K562 (cell line): ENCODE measurements around the gene PRSS27. TPM values are rescaled to one million over a fixed set of nuclear protein-coding genes. Genes with fewer than 3 reads are reported as not detected.
A peak's percentile ranks its signal among the peaks of the same experiment; 100 is the strongest.

Source experiments
- CBFA2T2 ChIP-seq: fragments of 450-650 bp; conservative IDR thresholded peaks from 2 replicates; pipeline ENCODE4 v1.6.1; 2017; ENCODE audit warnings: mild to moderate bottlenecking
- CREB5 ChIP-seq: fragments of 250-450 bp; sonication (Bioruptor Pico); IDR thresholded peaks from 2 replicates; pipeline ENCODE4 v1.5.0; 2020; ENCODE audit warnings: mild to moderate bottlenecking
- CSDE1 ChIP-seq, 2 experiments: fragments of 450-650 bp; IDR thresholded peaks; 2 replicates each; pipeline ENCODE4 v1.6.1; 2016; ENCODE audit warnings: mild to moderate bottlenecking in 1 of 2
- ESRRA ChIP-seq: fragments of 450-650 bp; IDR thresholded peaks from 2 replicates; pipeline ENCODE4 v1.6.1; 2014; ENCODE audit warnings: low read depth, mild to moderate bottlenecking, moderate library complexity, borderline replicate concordance
- FOXA3 ChIP-seq, 2 experiments: fragments of 450-650 bp in 1 of 2; sonication (generic) in 1 of 2; formaldehyde crosslinking; IDR thresholded peaks in 1 of 2; conservative IDR thresholded peaks in 1 of 2; 2 replicates each; pipeline versions ENCODE4 v1.4.0 to v1.8.0; 2020 to 2022; ENCODE audit warnings: mild to moderate bottlenecking in 2 of 2, missing genetic modification reagents in 1 of 2
- HCFC1 ChIP-seq: IDR thresholded peaks from 2 replicates; pipeline ENCODE4 v1.6.1; 2012; ENCODE audit warnings: low read depth, low read length, improper control_type of control experiment
- MXI1 ChIP-seq: IDR thresholded peaks from 2 replicates; pipeline ENCODE4 v1.6.1; 2011; ENCODE audit warnings: low read depth, mild to moderate bottlenecking, improper control_type of control experiment, low read length
- OTX1 ChIP-seq: fragments of 450-650 bp; formaldehyde crosslinking; IDR thresholded peaks from 2 replicates; pipeline ENCODE4 v1.4.0; 2022; ENCODE audit warnings: mild to moderate bottlenecking
- SNRNP70 ChIP-seq: fragments of 200-400 bp; formaldehyde crosslinking; optimal IDR thresholded peaks from 2 replicates; pipeline ENCODE3; 2017; ENCODE audit warnings: low read depth, low read length
- SREBF2 ChIP-seq: sonication (generic); formaldehyde crosslinking; IDR thresholded peaks from 2 replicates; pipeline ENCODE4 v1.4.0; 2020; ENCODE audit warnings: mild to moderate bottlenecking, missing genetic modification reagents
- STAT6 ChIP-seq: sonication (generic); formaldehyde crosslinking; IDR thresholded peaks from 2 replicates; pipeline ENCODE4 v1.8.1; 2023; ENCODE audit warnings: mild to moderate bottlenecking, missing genetic modification reagents
- TOE1 ChIP-seq, 2 experiments: fragments of 450-650 bp in 1 of 2; sonication (generic) in 1 of 2; formaldehyde crosslinking in 1 of 2; IDR thresholded peaks; 2 replicates each; pipeline versions ENCODE4 v1.7.1 to v1.8.0; 2016 to 2022; ENCODE audit warnings: borderline replicate concordance in 2 of 2, mild to moderate bottlenecking in 2 of 2, antibody characterized with exemption in 1 of 2, inconsistent platforms in 1 of 2, low read depth in 1 of 2, missing genetic modification reagents in 1 of 2, moderate library complexity in 1 of 2
- ZBTB7A ChIP-seq: IDR thresholded peaks from 2 replicates; pipeline ENCODE4 v1.6.1; 2011; ENCODE audit warnings: low read depth, mild to moderate bottlenecking, low read length, moderate library complexity, borderline replicate concordance; ENCODE audit not compliant: control insufficient read depth
- ZNF23 ChIP-seq: fragments of 250-450 bp; sonication (Bioruptor Pico); IDR thresholded peaks from 2 replicates; pipeline ENCODE4 v1.4.0; 2020; ENCODE audit warnings: mild to moderate bottlenecking
- polyA plus RNA-seq, 8 experiments: library from polyadenylated mRNA; depleted of rRNA in 4 of 8; stranded (reverse) in 5 of 8; unstranded in 3 of 8; fragments of >200 nt; fragmentation: Nextera tagmentation in 2 of 8; fragmentation: Illumina TruSeq in 1 of 8; extraction: Ambion mirVana in 2 of 8; extraction: Trizol in 1 of 8; gene quantifications; 2 replicates each; pipeline versions ENCODE4 v1.2.1 to v1.2.3, GENCODE V29; 2011 to 2014; ENCODE audit warnings: inconsistent platforms in 1 of 8, missing spikeins in 1 of 8
- total RNA-seq, 7 experiments: library from RNA; depleted of rRNA in 6 of 7; stranded (reverse); fragments of >200 nt in 6 of 7; fragmentation: Illumina TruSeq in 2 of 7; extraction: Trizol in 2 of 7; gene quantifications; 2 replicates each; pipeline versions ENCODE4 v1.2.1 to v1.2.3, GENCODE V29; 2011 to 2021; ENCODE audit warnings: low replicate concordance in 1 of 7
- TF ChIP-seq, protein P1 (sequence below), 3 experiments: IDR thresholded peaks in 2 of 3; conservative IDR thresholded peaks in 1 of 3; 2 replicates each; pipeline ENCODE4 v1.5.1; 2011 to 2012; ENCODE audit warnings: low read length in 3 of 3, mild to moderate bottlenecking in 3 of 3, control low read depth in 2 of 3, improper control_type of control experiment in 1 of 3, inconsistent platforms in 1 of 3, low read depth in 1 of 3, mixed read lengths in 1 of 3, moderate library complexity in 1 of 3; ENCODE audit not compliant: insufficient read depth in 2 of 3
- TF ChIP-seq, protein P2 (sequence below): sonication (generic); formaldehyde crosslinking; IDR thresholded peaks from 2 replicates; pipeline ENCODE4 v1.8.0; 2022; ENCODE audit warnings: missing genetic modification reagents, mild to moderate bottlenecking, borderline replicate concordance
- TF ChIP-seq, protein P3 (sequence below): fragments of 450-650 bp; IDR thresholded peaks from 2 replicates; pipeline ENCODE4 v1.6.1; 2018; ENCODE audit warnings: mild to moderate bottlenecking, low read depth; ENCODE audit not compliant: partially characterized antibody

Gene PRSS27
- total and polyA plus RNA-seq, 9 of the 15 experiments (the other 6 are each of a cell fraction or from before 2014, with no cell fraction given): 0.09 to 0.20 (median 0.17) TPM; not detected in 5

- TF ChIP-seq, protein P1, sequence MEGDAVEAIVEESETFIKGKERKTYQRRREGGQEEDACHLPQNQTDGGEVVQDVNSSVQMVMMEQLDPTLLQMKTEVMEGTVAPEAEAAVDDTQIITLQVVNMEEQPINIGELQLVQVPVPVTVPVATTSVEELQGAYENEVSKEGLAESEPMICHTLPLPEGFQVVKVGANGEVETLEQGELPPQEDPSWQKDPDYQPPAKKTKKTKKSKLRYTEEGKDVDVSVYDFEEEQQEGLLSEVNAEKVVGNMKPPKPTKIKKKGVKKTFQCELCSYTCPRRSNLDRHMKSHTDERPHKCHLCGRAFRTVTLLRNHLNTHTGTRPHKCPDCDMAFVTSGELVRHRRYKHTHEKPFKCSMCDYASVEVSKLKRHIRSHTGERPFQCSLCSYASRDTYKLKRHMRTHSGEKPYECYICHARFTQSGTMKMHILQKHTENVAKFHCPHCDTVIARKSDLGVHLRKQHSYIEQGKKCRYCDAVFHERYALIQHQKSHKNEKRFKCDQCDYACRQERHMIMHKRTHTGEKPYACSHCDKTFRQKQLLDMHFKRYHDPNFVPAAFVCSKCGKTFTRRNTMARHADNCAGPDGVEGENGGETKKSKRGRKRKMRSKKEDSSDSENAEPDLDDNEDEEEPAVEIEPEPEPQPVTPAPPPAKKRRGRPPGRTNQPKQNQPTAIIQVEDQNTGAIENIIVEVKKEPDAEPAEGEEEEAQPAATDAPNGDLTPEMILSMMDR (IDR thresholded peaks at IDR 0.05 in 2 of 3, conservative IDR thresholded peaks at IDR 0.05 in 1 of 3; ENCODE audit: insufficient read depth in 2 of 3, low read depth in 1 of 3, low read length in 3 of 3): 0 out of 6 replicates have a peak, but pooled peaks of 1 of the 3 experiments have one; percentile 7
- TF ChIP-seq, protein P2, sequence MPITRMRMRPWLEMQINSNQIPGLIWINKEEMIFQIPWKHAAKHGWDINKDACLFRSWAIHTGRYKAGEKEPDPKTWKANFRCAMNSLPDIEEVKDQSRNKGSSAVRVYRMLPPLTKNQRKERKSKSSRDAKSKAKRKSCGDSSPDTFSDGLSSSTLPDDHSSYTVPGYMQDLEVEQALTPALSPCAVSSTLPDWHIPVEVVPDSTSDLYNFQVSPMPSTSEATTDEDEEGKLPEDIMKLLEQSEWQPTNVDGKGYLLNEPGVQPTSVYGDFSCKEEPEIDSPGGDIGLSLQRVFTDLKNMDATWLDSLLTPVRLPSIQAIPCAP (CRISPR knock-in tag): no peak
- TF ChIP-seq SNRNP70: no peak
- no peak for TF ChIP-seq FOXA3 (CRISPR knock-in tag; conservative IDR thresholded peaks at IDR 0.05 in 1 of 2, IDR thresholded peaks at IDR 0.05 in 1 of 2)
- peak; percentile 75; the same call in 1 of the 2 replicates for TF ChIP-seq MXI1
- TF ChIP-seq HCFC1: peak; percentile 94
- peak; percentile 72; the same call in 1 of the 2 replicates for TF ChIP-seq ESRRA
- no peak for TF ChIP-seq ZNF23 (CRISPR knock-in tag)
- TF ChIP-seq, protein P3, sequence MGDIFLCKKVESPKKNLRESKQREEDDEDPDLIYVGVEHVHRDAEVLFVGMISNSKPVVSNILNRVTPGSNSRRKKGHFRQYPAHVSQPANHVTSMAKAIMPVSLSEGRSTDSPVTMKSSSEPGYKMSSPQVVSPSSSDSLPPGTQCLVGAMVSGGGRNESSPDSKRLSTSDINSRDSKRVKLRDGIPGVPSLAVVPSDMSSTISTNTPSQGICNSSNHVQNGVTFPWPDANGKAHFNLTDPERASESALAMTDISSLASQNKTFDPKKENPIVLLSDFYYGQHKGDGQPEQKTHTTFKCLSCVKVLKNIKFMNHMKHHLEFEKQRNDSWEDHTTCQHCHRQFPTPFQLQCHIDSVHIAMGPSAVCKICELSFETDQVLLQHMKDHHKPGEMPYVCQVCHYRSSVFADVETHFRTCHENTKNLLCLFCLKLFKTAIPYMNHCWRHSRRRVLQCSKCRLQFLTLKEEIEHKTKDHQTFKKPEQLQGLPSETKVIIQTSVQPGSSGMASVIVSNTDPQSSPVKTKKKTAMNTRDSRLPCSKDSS: no peak
- TF ChIP-seq ZBTB7A: peak; percentile 51; the same call in 1 of the 2 replicates
- TF ChIP-seq OTX1 (CRISPR knock-in tag): no peak
- no peak; a peak in 1 of 4 replicates for TF ChIP-seq CSDE1 (IDR thresholded peaks at IDR 0.05)
- peak; percentile 94; the same call in 1 of the 2 replicates for TF ChIP-seq STAT6 (CRISPR knock-in tag)
- peak; percentile 20; the same call in 1 of the 2 replicates for TF ChIP-seq CBFA2T2
- TF ChIP-seq TOE1 (IDR thresholded peaks at IDR 0.05; ENCODE audit: borderline replicate concordance): peak; percentile 88
- peak; percentile 74; the same call in 1 of the 2 replicates for TF ChIP-seq TOE1 (CRISPR knock-in tag; IDR thresholded peaks at IDR 0.05; ENCODE audit: borderline replicate concordance, low read depth)
- TF ChIP-seq CREB5 (CRISPR knock-in tag): no peak
- TF ChIP-seq SREBF2 (CRISPR knock-in tag): 0 out of 2 replicates have a peak, but pooled peaks have one; percentile 86
Measured at GRCh38 chr16:2682209-2683021, 37.6 kb downstream of the PRSS27 start, which contains the start of gene KCTD5 (continued).
